Testis (tissue), 2 donors: Measurements from ENCODE around the gene MEGF11.

ENCODE experiments used
- POLR2A ChIP-seq: fragments of 450-650 bp; IDR thresholded peaks from one replicate; pipeline ENCODE4 v1.6.1; 2017; ENCODE audit warnings: antibody characterized with exemption, mild to moderate bottlenecking, moderate library complexity
- TF ChIP-seq, protein P1 (sequence below), 3 experiments: fragments of 450-650 bp in 2 of 3; fragments of 200-600 bp in 1 of 3; sonication (generic) in 1 of 3; IDR thresholded peaks; one replicate each; pipeline ENCODE4 v1.5.1; 2016 to 2019; ENCODE audit warnings: antibody characterized with exemption in 3 of 3, mild to moderate bottlenecking in 2 of 3, moderate library complexity in 1 of 3

DNA sequence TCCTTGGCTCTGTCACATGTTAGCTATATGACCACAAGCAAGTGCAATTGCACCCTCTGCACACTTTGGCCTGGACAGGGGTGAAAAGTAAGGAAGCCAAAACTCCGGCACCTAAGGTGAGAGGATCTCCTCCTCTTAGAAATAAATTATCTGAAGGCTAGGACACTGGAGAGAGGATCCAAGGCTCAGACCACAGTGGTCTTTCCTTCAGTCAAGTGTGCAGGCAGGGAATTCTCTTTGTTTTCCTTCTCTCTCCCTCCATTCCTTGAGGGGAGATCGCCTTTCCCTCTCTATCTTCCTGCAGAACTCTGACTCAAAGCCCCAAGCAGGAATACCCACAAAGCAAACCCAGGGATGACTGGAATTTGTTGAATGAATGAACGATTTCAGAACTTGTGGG lies 3.1 kb upstream of the MEGF11 start:
- TF ChIP-seq, protein P1, sequence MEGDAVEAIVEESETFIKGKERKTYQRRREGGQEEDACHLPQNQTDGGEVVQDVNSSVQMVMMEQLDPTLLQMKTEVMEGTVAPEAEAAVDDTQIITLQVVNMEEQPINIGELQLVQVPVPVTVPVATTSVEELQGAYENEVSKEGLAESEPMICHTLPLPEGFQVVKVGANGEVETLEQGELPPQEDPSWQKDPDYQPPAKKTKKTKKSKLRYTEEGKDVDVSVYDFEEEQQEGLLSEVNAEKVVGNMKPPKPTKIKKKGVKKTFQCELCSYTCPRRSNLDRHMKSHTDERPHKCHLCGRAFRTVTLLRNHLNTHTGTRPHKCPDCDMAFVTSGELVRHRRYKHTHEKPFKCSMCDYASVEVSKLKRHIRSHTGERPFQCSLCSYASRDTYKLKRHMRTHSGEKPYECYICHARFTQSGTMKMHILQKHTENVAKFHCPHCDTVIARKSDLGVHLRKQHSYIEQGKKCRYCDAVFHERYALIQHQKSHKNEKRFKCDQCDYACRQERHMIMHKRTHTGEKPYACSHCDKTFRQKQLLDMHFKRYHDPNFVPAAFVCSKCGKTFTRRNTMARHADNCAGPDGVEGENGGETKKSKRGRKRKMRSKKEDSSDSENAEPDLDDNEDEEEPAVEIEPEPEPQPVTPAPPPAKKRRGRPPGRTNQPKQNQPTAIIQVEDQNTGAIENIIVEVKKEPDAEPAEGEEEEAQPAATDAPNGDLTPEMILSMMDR (IDR thresholded peaks at IDR 0.05), result no peak
- TF ChIP-seq POLR2A, result no peak
